K562 (cell line): ENCODE results near the gene ZFYVE27. TPM values are rescaled to one million over a fixed set of nuclear protein-coding genes. Genes with fewer than 3 reads are reported as not detected.

Experiments
- ATF7 ChIP-seq: fragments of 450-650 bp; IDR thresholded peaks from 2 replicates; pipeline ENCODE4 v1.7.1; 2014; ENCODE audit warnings: mild to moderate bottlenecking, moderate library complexity
- CXXC5 ChIP-seq: fragments of 250-450 bp; sonication (Bioruptor Pico); IDR thresholded peaks from 2 replicates; pipeline ENCODE4 v1.8.0; 2022; ENCODE audit warnings: inconsistent platforms, mild to moderate bottlenecking, moderate library complexity
- NELFE ChIP-seq: IDR thresholded peaks from 2 replicates; pipeline ENCODE4 v1.6.1; 2011; ENCODE audit warnings: mild to moderate bottlenecking; ENCODE audit not compliant: insufficient read depth, insufficient read length
- NEUROD1 ChIP-seq: fragments of 150-350 bp; IDR thresholded peaks from 2 replicates; pipeline ENCODE4 v1.6.1; 2014; ENCODE audit warnings: borderline replicate concordance, low read length, low read depth; ENCODE audit not compliant: partially characterized antibody
- NFE2 ChIP-seq: IDR thresholded peaks from 2 replicates; pipeline ENCODE4 v1.6.1; 2014; ENCODE audit warnings: antibody characterized with exemption, low read depth
- NR4A1 ChIP-seq, 2 experiments: fragments of 250-450 bp in 1 of 2; fragments of 450-650 bp in 1 of 2; sonication (Bioruptor Pico) in 1 of 2; IDR thresholded peaks; 2 replicates each; pipeline versions ENCODE4 v1.4.0 to v1.6.1; 2016 to 2020; ENCODE audit warnings: mild to moderate bottlenecking in 2 of 2, missing compliant biosample characterization in 1 of 2, missing genetic modification characterization in 1 of 2, moderate library complexity in 1 of 2
- SIX5 ChIP-seq, 2 experiments: IDR thresholded peaks; 2 replicates each; pipeline ENCODE4 v1.6.1; 2011; ENCODE audit warnings: low read length in 2 of 2, borderline replicate concordance in 1 of 2, low read depth in 1 of 2, mild to moderate bottlenecking in 1 of 2, moderate library complexity in 1 of 2; ENCODE audit not compliant: insufficient read depth in 1 of 2
- SMARCE1 ChIP-seq: fragments of 450-650 bp; IDR thresholded peaks from 2 replicates; pipeline ENCODE4 v1.7.1; 2016; ENCODE audit warnings: mild to moderate bottlenecking
- TBP ChIP-seq: optimal IDR thresholded peaks from 2 replicates; pipeline ENCODE3; 2011; ENCODE audit warnings: low read depth, low read length, improper control_type of control experiment
- TSC22D4 ChIP-seq: fragments of 450-650 bp; IDR thresholded peaks from 2 replicates; pipeline ENCODE4 v1.6.1; 2016; ENCODE audit warnings: missing genetic modification characterization, missing biosample characterization, control low read depth
- ZNF217 ChIP-seq: sonication (generic); formaldehyde crosslinking; IDR thresholded peaks from 2 replicates; pipeline ENCODE4 v1.8.0; 2022; ENCODE audit warnings: mild to moderate bottlenecking, missing genetic modification reagents
- polyA plus RNA-seq, 8 experiments: library from polyadenylated mRNA; depleted of rRNA in 4 of 8; stranded (reverse) in 5 of 8; unstranded in 3 of 8; fragments of >200 nt; fragmentation: Nextera tagmentation in 2 of 8; fragmentation: Illumina TruSeq in 1 of 8; extraction: Ambion mirVana in 2 of 8; extraction: Trizol in 1 of 8; gene quantifications; 2 replicates each; pipeline versions ENCODE4 v1.2.1 to v1.2.3, GENCODE V29; 2011 to 2014; ENCODE audit warnings: inconsistent platforms in 1 of 8, missing spikeins in 1 of 8
- total RNA-seq, 7 experiments: library from RNA; depleted of rRNA in 6 of 7; stranded (reverse); fragments of >200 nt in 6 of 7; fragmentation: Illumina TruSeq in 2 of 7; extraction: Trizol in 2 of 7; gene quantifications; 2 replicates each; pipeline versions ENCODE4 v1.2.1 to v1.2.3, GENCODE V29; 2011 to 2021; ENCODE audit warnings: low replicate concordance in 1 of 7
- TF ChIP-seq, protein P1 (sequence below), 2 experiments: fragments of 450-650 bp; formaldehyde crosslinking in 1 of 2; IDR thresholded peaks; 2 replicates each; pipeline versions ENCODE4 v1.4.0 to v1.6.1; 2014 to 2020; ENCODE audit warnings: mild to moderate bottlenecking in 2 of 2, borderline replicate concordance in 1 of 2, low read depth in 1 of 2
- TF ChIP-seq, protein P2 (sequence below): sonication (generic); formaldehyde crosslinking; IDR thresholded peaks from 2 replicates; pipeline ENCODE4 v1.8.0; 2022; ENCODE audit warnings: mild to moderate bottlenecking, missing genetic modification reagents

The ZFYVE27 gene
- total and polyA plus RNA-seq, 9 of the 15 experiments (the other 6 are each of a cell fraction or from before 2014, with no cell fraction given), result 0.81 to 21.9 (median 15.3) TPM

DNA sequence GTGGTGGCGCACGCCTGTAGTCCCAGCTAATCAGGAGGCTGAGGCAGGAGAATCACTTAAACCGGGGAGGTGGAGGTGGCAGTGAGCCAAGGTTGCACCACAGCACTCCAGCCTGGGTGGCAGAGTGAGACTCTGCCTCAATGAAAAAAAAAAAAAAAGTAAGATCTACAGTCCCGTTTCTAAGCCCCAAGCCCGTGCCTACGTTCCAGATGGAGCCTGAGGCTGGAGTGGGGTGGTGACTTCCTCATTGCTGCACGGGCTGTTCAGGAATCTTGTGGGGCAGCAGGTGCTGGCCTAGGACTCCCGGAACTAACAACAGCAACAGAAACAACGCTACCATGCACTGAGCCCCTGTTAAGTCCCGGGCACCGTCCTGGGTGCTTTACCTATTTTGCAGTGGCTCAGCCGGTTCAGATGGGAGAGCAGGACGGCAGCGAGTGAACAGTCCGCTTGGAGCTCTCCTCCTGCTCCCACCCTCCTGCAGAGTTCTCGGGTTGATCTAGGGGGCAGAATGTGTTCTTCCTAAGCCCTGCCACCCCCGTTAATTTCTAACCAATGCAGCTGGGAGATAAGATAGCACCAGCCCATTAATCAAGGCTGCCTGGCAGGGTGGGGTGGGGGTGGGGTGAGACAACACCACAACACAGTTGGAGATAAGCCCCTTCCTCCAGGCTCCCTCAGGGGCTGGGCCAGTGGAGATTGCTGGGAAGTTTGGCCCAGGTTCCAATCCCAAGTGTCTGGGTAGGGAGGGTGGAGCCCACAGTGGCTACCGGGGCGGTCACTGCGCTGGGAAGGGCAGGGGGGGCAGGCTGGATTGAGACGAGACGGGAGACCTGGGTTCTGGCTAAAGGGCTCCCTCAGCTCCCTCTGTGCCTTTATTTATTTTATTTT is 51.9 kb downstream of the ZFYVE27 start (continued):
- TF ChIP-seq, protein P1, sequence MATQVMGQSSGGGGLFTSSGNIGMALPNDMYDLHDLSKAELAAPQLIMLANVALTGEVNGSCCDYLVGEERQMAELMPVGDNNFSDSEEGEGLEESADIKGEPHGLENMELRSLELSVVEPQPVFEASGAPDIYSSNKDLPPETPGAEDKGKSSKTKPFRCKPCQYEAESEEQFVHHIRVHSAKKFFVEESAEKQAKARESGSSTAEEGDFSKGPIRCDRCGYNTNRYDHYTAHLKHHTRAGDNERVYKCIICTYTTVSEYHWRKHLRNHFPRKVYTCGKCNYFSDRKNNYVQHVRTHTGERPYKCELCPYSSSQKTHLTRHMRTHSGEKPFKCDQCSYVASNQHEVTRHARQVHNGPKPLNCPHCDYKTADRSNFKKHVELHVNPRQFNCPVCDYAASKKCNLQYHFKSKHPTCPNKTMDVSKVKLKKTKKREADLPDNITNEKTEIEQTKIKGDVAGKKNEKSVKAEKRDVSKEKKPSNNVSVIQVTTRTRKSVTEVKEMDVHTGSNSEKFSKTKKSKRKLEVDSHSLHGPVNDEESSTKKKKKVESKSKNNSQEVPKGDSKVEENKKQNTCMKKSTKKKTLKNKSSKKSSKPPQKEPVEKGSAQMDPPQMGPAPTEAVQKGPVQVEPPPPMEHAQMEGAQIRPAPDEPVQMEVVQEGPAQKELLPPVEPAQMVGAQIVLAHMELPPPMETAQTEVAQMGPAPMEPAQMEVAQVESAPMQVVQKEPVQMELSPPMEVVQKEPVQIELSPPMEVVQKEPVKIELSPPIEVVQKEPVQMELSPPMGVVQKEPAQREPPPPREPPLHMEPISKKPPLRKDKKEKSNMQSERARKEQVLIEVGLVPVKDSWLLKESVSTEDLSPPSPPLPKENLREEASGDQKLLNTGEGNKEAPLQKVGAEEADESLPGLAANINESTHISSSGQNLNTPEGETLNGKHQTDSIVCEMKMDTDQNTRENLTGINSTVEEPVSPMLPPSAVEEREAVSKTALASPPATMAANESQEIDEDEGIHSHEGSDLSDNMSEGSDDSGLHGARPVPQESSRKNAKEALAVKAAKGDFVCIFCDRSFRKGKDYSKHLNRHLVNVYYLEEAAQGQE (IDR thresholded peaks at IDR 0.05; ENCODE audit: borderline replicate concordance), result peak; percentile 21; the same call in 1 of the 2 replicates
- TF ChIP-seq, protein P1 (CRISPR knock-in tag; IDR thresholded peaks at IDR 0.05; ENCODE audit: low read depth), result no peak
- TF ChIP-seq ATF7 (0 out of 2 replicates have a peak, but pooled peaks have one; percentile 18), SMARCE1 (peak; percentile 89), ZNF217 (CRISPR knock-in tag) (no peak), TSC22D4 (tag) (no peak), TBP (no peak), NFE2 (no peak), NELFE (no peak), SIX5 (IDR thresholded peaks at IDR 0.05; ENCODE audit: borderline replicate concordance in 1 of 2, insufficient read depth in 1 of 2, low read depth in 1 of 2, low read length in 2 of 2) (no peak), NEUROD1 (peak; percentile 82), NR4A1 (CRISPR knock-in tag; IDR thresholded peaks at IDR 0.05) (no peak), NR4A1 (tag; IDR thresholded peaks at IDR 0.05) (0 out of 2 replicates have a peak, but pooled peaks have one; percentile 27), CXXC5 (0 out of 2 replicates have a peak, but pooled peaks have one; percentile 28)
- TF ChIP-seq, protein P2, sequence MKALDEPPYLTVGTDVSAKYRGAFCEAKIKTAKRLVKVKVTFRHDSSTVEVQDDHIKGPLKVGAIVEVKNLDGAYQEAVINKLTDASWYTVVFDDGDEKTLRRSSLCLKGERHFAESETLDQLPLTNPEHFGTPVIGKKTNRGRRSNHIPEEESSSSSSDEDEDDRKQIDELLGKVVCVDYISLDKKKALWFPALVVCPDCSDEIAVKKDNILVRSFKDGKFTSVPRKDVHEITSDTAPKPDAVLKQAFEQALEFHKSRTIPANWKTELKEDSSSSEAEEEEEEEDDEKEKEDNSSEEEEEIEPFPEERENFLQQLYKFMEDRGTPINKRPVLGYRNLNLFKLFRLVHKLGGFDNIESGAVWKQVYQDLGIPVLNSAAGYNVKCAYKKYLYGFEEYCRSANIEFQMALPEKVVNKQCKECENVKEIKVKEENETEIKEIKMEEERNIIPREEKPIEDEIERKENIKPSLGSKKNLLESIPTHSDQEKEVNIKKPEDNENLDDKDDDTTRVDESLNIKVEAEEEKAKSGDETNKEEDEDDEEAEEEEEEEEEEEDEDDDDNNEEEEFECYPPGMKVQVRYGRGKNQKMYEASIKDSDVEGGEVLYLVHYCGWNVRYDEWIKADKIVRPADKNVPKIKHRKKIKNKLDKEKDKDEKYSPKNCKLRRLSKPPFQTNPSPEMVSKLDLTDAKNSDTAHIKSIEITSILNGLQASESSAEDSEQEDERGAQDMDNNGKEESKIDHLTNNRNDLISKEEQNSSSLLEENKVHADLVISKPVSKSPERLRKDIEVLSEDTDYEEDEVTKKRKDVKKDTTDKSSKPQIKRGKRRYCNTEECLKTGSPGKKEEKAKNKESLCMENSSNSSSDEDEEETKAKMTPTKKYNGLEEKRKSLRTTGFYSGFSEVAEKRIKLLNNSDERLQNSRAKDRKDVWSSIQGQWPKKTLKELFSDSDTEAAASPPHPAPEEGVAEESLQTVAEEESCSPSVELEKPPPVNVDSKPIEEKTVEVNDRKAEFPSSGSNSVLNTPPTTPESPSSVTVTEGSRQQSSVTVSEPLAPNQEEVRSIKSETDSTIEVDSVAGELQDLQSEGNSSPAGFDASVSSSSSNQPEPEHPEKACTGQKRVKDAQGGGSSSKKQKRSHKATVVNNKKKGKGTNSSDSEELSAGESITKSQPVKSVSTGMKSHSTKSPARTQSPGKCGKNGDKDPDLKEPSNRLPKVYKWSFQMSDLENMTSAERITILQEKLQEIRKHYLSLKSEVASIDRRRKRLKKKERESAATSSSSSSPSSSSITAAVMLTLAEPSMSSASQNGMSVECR (CRISPR knock-in tag), result no peak
